Sigmoid colon (tissue), 4 donors: ENCODE data around the gene IPO8.

Experiments used
- CTCF ChIP-seq, 4 experiments: fragments of 450-650 bp in 3 of 4; fragments of 200-600 bp in 1 of 4; IDR thresholded peaks; one replicate each; pipeline ENCODE4 v1.5.1; 2016 to 2019; ENCODE audit warnings: antibody characterized with exemption in 4 of 4, mild to moderate bottlenecking in 3 of 4, moderate library complexity in 2 of 4
- EP300 ChIP-seq, 4 donors: sonication (generic); formaldehyde crosslinking; IDR thresholded peaks; one replicate each; pipeline ENCODE4 v1.6.1; 2017; ENCODE audit warnings: antibody characterized with exemption in 4 of 4
- POLR2A ChIP-seq, 2 donors: fragments of 450-650 bp; IDR thresholded peaks; one replicate each; pipeline ENCODE4 v1.6.1; 2016; ENCODE audit warnings: antibody characterized with exemption in 2 of 2, mild to moderate bottlenecking in 2 of 2, moderate library complexity in 2 of 2
- POLR2AphosphoS5 ChIP-seq, 4 donors: sonication (generic); formaldehyde crosslinking; IDR thresholded peaks; one replicate each; pipeline ENCODE4 v1.6.1; 2017; ENCODE audit warnings: antibody characterized with exemption in 4 of 4

GRCh38 chr12:30598889-30599288, 96.8 kb downstream of the IPO8 start:
- no peak for TF ChIP-seq CTCF (IDR thresholded peaks at IDR 0.05)
- TF ChIP-seq POLR2A (IDR thresholded peaks at IDR 0.05), result no peak
- no peak for TF ChIP-seq EP300 (IDR thresholded peaks at IDR 0.05)
- TF ChIP-seq POLR2AphosphoS5 (IDR thresholded peaks at IDR 0.05), result no peak
